Epithelial cell of prostate (primary cell): ENCODE measurements around the gene GRWD1.

ENCODE experiments used
- DNase-seq: peaks from one replicate; pipeline ENCODE4 v3.0.0-alpha.2; 2011; ENCODE audit warnings: low read depth, low spot score
- H3K27ac ChIP-seq: fragments of 450-650 bp; 2 replicates; pipeline ENCODE4 v1.5.1; 2017; ENCODE audit warnings: mild to moderate bottlenecking

Gene GRWD1

GRCh38 chr19:48419158-48419920 is 26.4 kb upstream of the GRWD1 start:
- DNase-seq = no peak

DNA sequence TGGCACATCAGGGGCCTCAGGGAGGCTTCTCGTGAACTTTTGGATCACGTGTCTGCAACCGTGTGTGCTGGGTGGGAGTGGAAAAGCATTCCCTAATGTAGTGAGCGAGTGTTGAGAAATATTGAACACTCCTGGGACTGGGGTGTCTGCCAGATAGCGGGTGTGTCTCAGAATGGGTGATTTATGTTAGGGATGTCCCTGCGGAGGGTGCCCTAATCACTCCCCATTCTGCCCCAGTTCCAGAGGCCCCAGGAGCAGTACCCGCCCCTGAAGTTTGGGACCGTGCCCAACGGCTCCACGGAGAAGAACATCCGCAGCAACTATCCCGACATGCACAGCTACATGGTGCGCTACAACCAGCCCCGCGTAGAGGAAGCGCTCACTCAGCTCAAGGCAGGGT is 24.2 kb upstream of the GRWD1 start:
- DNase-seq = no peak
- H3K27ac ChIP-seq = no peak overlapping the region

More at GRCh38 chr19:48419158-48419920, 26.4 kb upstream of the GRWD1 start:
- no peak overlapping the region for H3K27ac ChIP-seq

DNA sequence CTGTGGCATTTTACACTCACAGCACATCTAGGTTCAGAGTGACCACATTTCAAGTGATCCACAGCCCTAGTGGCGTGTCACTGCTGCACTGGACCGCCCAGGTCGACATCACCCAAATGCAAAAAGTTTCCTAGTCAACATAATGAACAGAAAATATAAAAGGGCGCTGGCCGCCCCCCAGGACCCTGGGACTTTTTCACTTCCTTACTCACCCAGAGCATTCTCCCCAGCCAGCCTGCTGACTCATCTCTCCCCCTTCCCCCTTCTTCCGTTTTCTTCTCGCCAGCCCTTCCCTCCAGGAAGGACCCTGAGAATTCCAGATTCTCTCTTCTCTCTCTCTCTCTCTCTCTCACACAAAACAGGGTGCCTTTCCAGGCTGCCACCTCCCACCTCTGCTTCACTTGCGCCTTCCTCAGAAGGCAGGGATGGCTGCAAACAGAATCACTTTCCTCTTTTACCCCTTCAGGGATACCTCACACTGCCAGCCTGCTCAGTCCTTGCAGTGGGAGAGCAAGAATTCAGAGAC is 21.0 kb upstream of the GRWD1 start:
- DNase-seq = no peak

GRCh38 chr19:48428670-48429069 is 17.1 kb upstream of the GRWD1 start:
- no peak for DNase-seq

More for the DNA sequence above, 21.0 kb upstream of the GRWD1 start:
- no peak overlapping the region for H3K27ac ChIP-seq

DNA sequence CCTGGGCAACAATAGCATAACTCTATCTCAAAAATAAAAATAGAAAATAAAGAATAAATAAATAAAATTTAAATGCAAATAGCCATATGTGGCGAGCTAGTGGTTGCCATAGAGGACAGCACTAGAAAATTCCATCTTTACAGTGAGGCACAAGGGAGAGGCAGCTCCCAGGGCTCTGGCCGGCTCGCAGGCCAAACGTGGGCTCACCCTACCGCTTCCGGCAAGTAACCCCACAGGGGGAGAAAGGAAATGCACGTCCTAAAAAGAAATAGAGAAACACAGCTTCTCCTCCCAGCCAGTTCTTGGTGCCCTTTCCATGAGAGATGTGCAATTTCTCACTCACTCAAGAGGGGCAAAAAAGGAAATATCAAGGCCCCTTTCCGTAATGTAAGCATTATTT is 12.4 kb upstream of the GRWD1 start:
- H3K27ac ChIP-seq = no peak overlapping the region
- DNase-seq = no peak

More at GRCh38 chr19:48428670-48429069, 17.1 kb upstream of the GRWD1 start:
- no peak overlapping the region for H3K27ac ChIP-seq

DNA sequence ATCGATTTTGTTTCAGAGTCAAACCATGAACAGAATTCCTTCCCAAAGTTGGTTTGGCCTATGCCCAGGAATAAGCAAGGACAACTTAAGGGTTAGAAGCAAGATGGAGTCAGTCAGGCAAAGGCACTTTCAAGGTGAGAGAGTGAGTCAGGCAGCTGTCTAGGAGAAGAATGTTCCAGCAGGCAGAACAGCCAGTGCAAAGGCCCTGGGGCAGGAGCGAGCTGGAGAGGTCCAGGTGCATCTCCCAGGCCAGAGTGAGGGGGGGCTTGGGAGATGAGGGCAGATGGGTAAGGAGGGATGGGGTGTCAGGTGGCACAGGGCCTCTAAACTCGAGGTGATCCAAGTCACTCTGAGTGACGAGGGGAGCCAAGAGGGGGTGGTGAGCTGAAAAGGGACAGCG is 9.2 kb upstream of the GRWD1 start:
- no peak overlapping the region for H3K27ac ChIP-seq
- no peak for DNase-seq

DNA sequence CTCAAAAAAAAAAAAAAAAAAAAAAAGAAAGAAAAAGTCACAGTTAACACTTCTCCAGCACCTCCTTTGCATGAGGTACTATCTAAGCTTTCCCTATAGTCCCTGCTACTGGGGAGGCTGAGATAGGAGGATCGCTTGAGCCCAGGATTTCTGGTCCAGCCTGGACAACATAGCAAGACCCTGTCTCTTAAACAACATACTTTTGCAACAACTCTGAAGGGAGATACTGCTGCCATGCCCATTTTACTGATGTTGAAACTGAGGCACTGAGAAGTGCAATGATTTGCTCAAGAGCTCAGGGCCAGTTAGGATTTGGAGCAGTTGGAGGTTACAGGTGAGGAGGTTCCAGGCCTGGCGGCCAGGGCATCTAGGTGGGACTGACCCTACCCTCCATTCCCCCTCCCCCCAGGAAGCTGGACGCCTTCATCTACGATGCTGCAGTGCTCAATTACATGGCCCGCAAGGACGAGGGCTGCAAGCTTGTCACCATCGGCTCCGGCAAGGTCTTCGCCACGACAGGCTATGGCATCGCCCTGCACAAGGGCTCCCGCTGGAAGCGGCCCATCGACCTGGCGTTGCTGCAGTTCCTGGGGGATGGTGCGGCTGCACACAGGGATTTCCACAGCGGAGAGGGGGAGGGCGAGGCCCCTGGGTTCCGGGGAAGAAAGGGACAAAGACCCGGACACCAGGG is 4.3 kb upstream of the GRWD1 start:
- no peak for DNase-seq
- no peak overlapping the region for H3K27ac ChIP-seq

GRCh38 chr19:48442116-48443035 is 3.4 kb upstream of the GRWD1 start:
- no peak for DNase-seq
- no peak overlapping the region for H3K27ac ChIP-seq

GRCh38 chr19:48443256-48443655 is 2.5 kb upstream of the GRWD1 start:
- no peak for DNase-seq
- no peak overlapping the region for H3K27ac ChIP-seq

DNA sequence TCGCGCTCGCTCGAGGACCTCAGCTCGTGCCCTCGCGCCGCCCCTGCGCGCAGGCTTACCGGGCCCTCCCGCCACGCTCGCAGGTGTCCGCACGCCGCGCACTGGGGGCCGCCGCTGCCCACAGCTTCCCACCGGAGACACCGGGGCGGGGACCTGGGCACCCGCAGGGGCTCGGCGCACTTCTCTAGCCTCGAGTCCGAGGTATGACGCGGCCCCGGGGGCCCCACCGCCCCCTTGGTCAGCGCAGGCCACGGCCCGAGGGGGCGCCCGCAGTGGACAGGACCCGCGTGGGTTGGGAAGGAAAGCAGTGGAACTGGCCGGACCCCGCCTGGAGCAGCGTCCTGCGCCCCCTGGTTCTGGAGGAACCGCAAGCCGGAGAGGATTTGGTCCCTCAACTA is 2.1 kb upstream of the GRWD1 start:
- H3K27ac ChIP-seq = no peak overlapping the region
- no peak for DNase-seq

GRCh38 chr19:48444129-48444935 is 1.5 kb upstream of the GRWD1 start:
- H3K27ac ChIP-seq = peak overlapping the region; percentile 75
- DNase-seq = no peak

DNA sequence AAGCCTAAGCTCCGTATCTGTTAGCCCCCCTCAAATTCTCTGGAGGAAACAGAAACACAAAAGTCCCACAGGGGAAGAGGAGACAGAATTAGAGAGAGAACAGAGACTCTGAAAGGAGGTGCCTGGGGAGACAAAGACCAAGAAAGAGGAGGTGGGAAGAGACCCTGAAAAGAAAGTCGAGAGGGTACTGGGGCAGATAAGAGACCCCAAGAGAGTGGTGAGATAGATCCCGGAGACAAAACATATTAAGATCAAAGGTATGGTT is 915 bp upstream of the GRWD1 start:
- no peak for DNase-seq
- H3K27ac ChIP-seq = peak overlapping the region; percentile 75

DNA sequence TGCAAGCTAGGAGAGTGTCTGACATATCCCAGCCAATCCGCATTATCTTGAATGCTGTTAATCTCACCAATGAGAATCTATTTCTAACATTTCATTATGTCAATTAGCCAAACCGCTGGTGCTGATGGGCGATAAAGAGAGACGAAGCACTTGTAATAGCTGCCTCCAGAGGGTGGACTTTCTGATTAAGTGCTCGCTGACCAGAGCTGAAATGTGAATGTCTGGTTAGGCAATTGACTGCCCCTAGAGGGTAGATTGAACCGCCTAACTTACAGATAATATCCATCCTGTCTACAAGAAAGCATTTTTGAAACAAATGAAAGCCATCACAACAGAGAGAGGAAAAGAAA is 552 bp upstream of the GRWD1 start:
- H3K27ac ChIP-seq = peak overlapping the region; percentile 75
- DNase-seq = peak; percentile 57

DNA sequence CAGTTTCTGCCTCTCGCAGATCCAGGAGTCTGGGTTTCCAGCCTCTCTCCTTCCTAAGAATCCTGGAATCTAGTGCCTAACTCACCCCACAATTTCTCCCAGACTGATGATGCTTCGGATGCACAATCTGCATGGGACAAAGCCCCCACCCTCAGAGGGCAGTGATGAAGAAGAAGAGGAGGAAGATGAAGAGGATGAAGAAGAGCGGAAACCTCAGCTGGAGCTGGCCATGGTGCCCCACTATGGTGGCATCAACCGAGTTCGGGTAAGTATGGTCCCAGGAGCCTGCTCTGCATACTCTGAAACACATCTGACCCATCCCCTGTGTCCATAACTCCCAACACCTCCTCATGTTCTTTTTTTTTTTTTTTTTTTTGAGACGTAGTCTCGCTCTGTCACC is 796 bp downstream of the GRWD1 start:
- peak overlapping the region; percentile 75 for H3K27ac ChIP-seq
- DNase-seq = no peak

DNA sequence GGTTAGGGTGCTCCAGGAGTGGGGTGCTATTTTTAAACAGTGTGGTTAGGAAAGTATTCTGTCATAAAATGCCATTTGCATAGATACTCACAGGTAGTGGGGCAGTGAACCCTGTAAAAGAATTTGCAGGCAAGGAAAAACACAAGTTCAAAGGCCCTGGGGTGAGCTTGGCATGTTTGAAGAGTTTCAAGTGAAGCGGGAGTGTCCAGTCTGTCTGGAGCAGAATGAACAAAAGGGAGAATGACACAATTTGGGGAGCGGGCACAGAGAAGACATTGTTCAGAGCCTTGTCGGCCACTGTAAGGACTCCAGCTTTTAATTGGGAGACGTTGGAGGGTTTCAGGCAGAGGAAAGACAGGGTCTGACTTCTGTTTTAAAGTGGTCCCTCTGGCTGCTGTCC is 2.8 kb downstream of the GRWD1 start:
- H3K27ac ChIP-seq = no peak overlapping the region
- DNase-seq = no peak

DNA sequence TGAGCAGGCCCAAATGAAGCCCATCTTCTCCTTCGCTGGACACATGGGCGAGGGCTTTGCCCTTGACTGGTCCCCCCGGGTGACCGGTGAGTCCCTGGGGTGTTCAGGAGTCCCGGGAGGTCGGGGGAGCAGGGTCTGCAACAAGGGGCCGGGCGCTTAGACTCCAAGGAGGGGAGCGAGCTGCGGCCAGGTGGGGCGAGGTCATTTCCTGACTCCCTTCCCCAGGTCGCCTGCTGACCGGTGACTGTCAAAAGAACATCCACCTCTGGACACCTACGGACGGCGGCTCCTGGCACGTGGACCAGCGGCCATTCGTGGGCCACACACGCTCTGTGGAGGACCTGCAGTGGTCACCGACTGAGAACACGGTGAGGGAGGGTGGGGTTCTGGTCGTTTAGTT is 4.7 kb downstream of the GRWD1 start:
- no peak for DNase-seq
- H3K27ac ChIP-seq = no peak overlapping the region

GRCh38 chr19:48450863-48451262 is 5.1 kb downstream of the GRWD1 start:
- no peak for DNase-seq
- no peak overlapping the region for H3K27ac ChIP-seq

DNA sequence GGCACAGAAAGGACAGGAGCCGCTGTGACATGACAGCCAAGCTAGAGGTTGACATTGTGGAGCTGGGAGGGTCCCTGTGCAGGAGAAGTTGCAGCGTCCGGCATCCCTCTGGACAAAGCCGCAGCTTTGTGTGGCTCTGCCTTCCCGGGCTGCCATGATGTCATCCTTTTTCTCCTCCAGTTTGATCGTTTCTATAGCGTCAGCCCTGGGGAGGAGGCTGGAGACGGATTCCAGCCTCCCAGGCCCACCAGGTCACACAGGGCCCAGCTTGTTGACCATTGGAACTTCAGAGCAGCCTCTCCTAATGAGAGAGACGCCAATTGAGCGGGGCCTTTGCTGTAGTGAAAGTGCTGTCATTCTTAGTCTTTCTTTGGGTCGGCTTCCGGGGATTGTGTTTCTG is 5.8 kb downstream of the GRWD1 start:
- no peak overlapping the region for H3K27ac ChIP-seq

DNA sequence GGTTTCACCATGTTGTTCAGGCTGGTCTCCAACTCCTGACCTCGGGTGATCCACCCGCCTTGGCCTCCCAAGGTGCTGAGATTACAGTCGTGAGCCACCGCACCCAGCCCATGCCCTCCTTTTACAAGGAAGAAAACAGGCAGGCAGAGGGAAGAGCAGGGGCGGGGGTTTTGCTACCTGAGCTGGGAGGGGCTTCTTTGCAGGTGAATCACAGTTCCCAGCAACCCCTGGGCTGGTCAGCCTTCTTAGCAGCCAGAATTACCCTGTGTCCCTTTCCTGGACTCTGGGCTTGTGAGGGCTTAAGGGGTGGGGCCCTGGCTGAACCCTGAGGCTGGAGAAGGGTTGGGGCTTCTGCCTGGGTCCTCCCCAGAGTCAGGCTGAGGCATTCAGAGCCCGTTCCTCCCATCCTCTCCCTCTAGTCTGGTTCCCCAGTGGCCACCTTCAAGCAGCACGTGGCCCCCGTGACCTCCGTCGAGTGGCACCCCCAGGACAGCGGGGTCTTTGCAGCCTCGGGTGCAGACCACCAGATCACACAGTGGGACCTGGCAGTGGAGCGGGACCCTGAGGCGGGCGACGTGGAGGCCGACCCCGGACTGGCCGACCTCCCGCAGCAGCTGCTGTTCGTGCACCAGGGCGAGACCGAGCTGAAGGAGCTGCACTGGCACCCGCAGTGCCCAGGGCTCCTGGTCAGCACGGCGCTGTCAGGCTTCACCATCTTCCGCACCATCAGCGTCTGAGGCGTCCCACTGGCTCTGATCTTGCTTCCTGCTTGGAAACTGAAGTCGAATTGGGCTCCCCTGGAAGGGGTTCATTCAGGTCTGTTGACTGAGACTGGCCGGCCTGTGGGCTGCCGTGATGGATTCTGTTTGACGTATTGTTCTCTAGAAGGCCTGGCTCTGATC is 6.8 kb downstream of the GRWD1 start:
- no peak overlapping the region for H3K27ac ChIP-seq
- no peak for DNase-seq

More for the DNA sequence above, 5.8 kb downstream of the GRWD1 start:
- DNase-seq = no peak
